Hepatocyte (in vitro differentiated cells): Measurements from ENCODE around the gene ARFRP1. TPM values are rescaled to one million over a fixed set of nuclear protein-coding genes. Genes with fewer than 3 reads are reported as not detected.

ENCODE experiments used
- DNase-seq: peaks from one replicate; pipeline ENCODE4 v3.0.0-alpha.2; 2016; ENCODE audit warnings: low spot score
- H2AFZ ChIP-seq: fragments of 200-600 bp; sonication (generic); 2 replicates; pipeline ENCODE4 v1.6.0; 2016; ENCODE audit warnings: antibody characterized with exemption, mild to moderate bottlenecking
- H3K27ac ChIP-seq: fragments of 200-600 bp; sonication (generic); 2 replicates; pipeline ENCODE4 v1.5.1; 2016; ENCODE audit warnings: mild to moderate bottlenecking
- H3K27me3 ChIP-seq: fragments of 200-600 bp; sonication (generic); 2 replicates; pipeline ENCODE4 v1.6.1; 2016
- H3K36me3 ChIP-seq: fragments of 200-600 bp; sonication (generic); replicated peaks from 2 replicates; pipeline ENCODE4 v1.5.1; 2016; ENCODE audit warnings: low read depth; ENCODE audit not compliant: insufficient read depth
- H3K4me1 ChIP-seq: fragments of 200-600 bp; sonication (generic); 2 replicates; pipeline ENCODE4 v1.5.1; 2016; ENCODE audit warnings: mild to moderate bottlenecking, moderate library complexity; ENCODE audit not compliant: insufficient read depth
- H3K4me2 ChIP-seq: fragments of 200-600 bp; sonication (generic); 2 replicates; pipeline ENCODE4 v1.6.0; 2016
- H3K4me3 ChIP-seq: fragments of 200-600 bp; sonication (generic); 2 replicates; pipeline ENCODE4 v1.5.1; 2016; ENCODE audit warnings: mild to moderate bottlenecking
- H3K79me2 ChIP-seq: fragments of 200-600 bp; sonication (generic); 2 replicates; pipeline ENCODE4 v1.6.0; 2017; ENCODE audit warnings: mild to moderate bottlenecking
- H3K9me2 ChIP-seq: fragments of 200-600 bp; sonication (generic); replicated peaks from 2 replicates; pipeline ENCODE4 v1.6.0; 2017; ENCODE audit warnings: mild to moderate bottlenecking; ENCODE audit not compliant: insufficient read depth
- H3K9me3 ChIP-seq: fragments of 200-600 bp; sonication (generic); 2 replicates; pipeline ENCODE4 v1.5.1; 2016; ENCODE audit warnings: low read depth, mild to moderate bottlenecking
- H4K20me1 ChIP-seq: fragments of 200-600 bp; sonication (generic); 2 replicates; pipeline ENCODE4 v1.6.0; 2016; ENCODE audit warnings: mild to moderate bottlenecking; ENCODE audit not compliant: insufficient read depth, poor library complexity, severe bottlenecking
- CTCF ChIP-seq: fragments of 200-600 bp; sonication (generic); IDR thresholded peaks from 2 replicates; pipeline ENCODE4 v1.5.1; 2016; ENCODE audit warnings: antibody characterized with exemption, mild to moderate bottlenecking; ENCODE audit not compliant: poor library complexity
- EZH2 ChIP-seq: fragments of 200-600 bp; sonication (generic); IDR thresholded peaks from 2 replicates; pipeline ENCODE4 v1.6.1; 2016; ENCODE audit warnings: antibody characterized with exemption, mild to moderate bottlenecking, borderline replicate concordance
- EZH2phosphoT487 ChIP-seq: fragments of 200-600 bp; sonication (generic); IDR thresholded peaks from one replicate; pipeline ENCODE4 v1.6.1; 2018; ENCODE audit warnings: antibody characterized with exemption, mild to moderate bottlenecking, low read depth, moderate library complexity; ENCODE audit not compliant: unreplicated experiment, severe bottlenecking
- WGBS: methylation state at CpG from one replicate; pipeline ENCODE4 v1.1.6; 2016; ENCODE audit warnings: low lambda C conversion rate; ENCODE audit errors: missing lambda C conversion rate; 5-methylcytosine and 5-hydroxymethylcytosine counted together
- polyA plus RNA-seq: library from polyadenylated mRNA; unstranded; fragments of >200 nt; fragmentation: Nextera tagmentation; extraction: Ambion mirVana; gene quantifications from 2 replicates; pipeline ENCODE4 v1.2.1, GENCODE V29; 2016
- total RNA-seq: library from RNA; depleted of rRNA; stranded (reverse); fragments of >200 nt; gene quantifications from 2 replicates; pipeline ENCODE4 v1.2.3, GENCODE V29; 2014

The ARFRP1 gene
- total and polyA plus RNA-seq, 2 experiments from 2014 or later, result 31.5 to 38.0 TPM

GRCh38 chr20:63693733-63694583 lies 13.8 kb downstream of the ARFRP1 start:
- WGBS, result 97% methylated on average over 21 of the region's 21 CpGs
- no peak overlapping the region for H2AFZ ChIP-seq
- TF ChIP-seq EZH2 (no peak), CTCF (no peak)

GRCh38 chr20:63693083-63693732 lies 14.6 kb downstream of the ARFRP1 start:
- H3K4me3 ChIP-seq, result no peak overlapping the region
- no peaks in the 10 kb centered on the region for H4K20me1 ChIP-seq
- H2AFZ ChIP-seq, result no peak overlapping the region
- no peaks in the 10 kb centered on the region for H3K36me3 ChIP-seq
- H3K27ac ChIP-seq, result no peak overlapping the region
- TF ChIP-seq EZH2phosphoT487, result no peak
- TF ChIP-seq EZH2, result no peak
- no peak for TF ChIP-seq CTCF
- no peaks in the 10 kb centered on the region for H3K9me2 ChIP-seq
- no peak overlapping the region for H3K4me2 ChIP-seq
- H3K9me3 ChIP-seq, result no peaks in the 10 kb centered on the region
- no peaks in the 10 kb centered on the region for H3K27me3 ChIP-seq
- 95% methylated on average over 8 of the region's 10 CpGs for WGBS
- DNase-seq, result no peak
- peaks cover 10% of the 10 kb centered on the region for H3K4me1 ChIP-seq
- no peaks in the 10 kb centered on the region for H3K79me2 ChIP-seq

More at GRCh38 chr20:63693733-63694583, 13.8 kb downstream of the ARFRP1 start:
- Histone ChIP-seq H3K9me3 (no peaks in the 10 kb centered on the region), H3K79me2 (no peaks in the 10 kb centered on the region), H3K4me3 (no peak overlapping the region), H4K20me1 (no peaks in the 10 kb centered on the region), H3K9me2 (no peaks in the 10 kb centered on the region), H3K4me1 (peaks cover 10% of the 10 kb centered on the region), H3K27ac (no peak overlapping the region), H3K27me3 (no peaks in the 10 kb centered on the region), H3K36me3 (no peaks in the 10 kb centered on the region), H3K4me2 (no peak overlapping the region)
- DNase-seq, result no peak

GRCh38 chr20:63692436-63693082 lies 15.2 kb downstream of the ARFRP1 start:
- Histone ChIP-seq H3K9me3 (no peaks in the 10 kb centered on the region), H3K4me1 (peaks cover 10% of the 10 kb centered on the region), H4K20me1 (no peaks in the 10 kb centered on the region), H3K4me3 (no peak overlapping the region), H3K36me3 (no peaks in the 10 kb centered on the region), H3K27me3 (no peaks in the 10 kb centered on the region), H3K9me2 (no peaks in the 10 kb centered on the region), H2AFZ (no peak overlapping the region), H3K4me2 (no peak overlapping the region), H3K79me2 (no peaks in the 10 kb centered on the region), H3K27ac (no peak overlapping the region)
- no peak for DNase-seq
- TF ChIP-seq CTCF, result no peak
- TF ChIP-seq EZH2, result no peak
- no peak for TF ChIP-seq EZH2phosphoT487
- 82% methylated on average over 16 of the region's 20 CpGs for whole genome bisulfite sequencing
